HG03575 (cell line): Measurements from ENCODE around the gene EYA2.

Experiments
- ATAC-seq: cut with Tn5 transposase; IDR thresholded peaks from one replicate; pipeline ENCODE4 v1.9.1; 2021; ENCODE audit not compliant: unreplicated experiment, insufficient number of reproducible peaks, low FRiP score; ENCODE audit errors: extremely low read depth

EYA2 gene

GRCh38 chr20:47071646-47072185 lies 177.1 kb downstream of the EYA2 start:
- no peak for ATAC-seq

GRCh38 chr20:47073766-47074475 lies 179.3 kb downstream of the EYA2 start:
- no peak for ATAC-seq

GRCh38 chr20:47075263-47075662 lies 180.6 kb downstream of the EYA2 start:
- ATAC-seq: no peak

GRCh38 chr20:47079047-47079446 lies 184.4 kb downstream of the EYA2 start:
- no peak for ATAC-seq

GRCh38 chr20:47080365-47080764 lies 185.7 kb downstream of the EYA2 start:
- ATAC-seq: no peak

- ATAC-seq: no peak
These were observed 191.7 kb downstream of the EYA2 start for GRCh38 chr20:47086316-47086715.

- ATAC-seq: no peak
These were observed 193.7 kb downstream of the EYA2 start for GRCh38 chr20:47088335-47088734.

GRCh38 chr20:47089151-47089550 lies 194.5 kb downstream of the EYA2 start:
- ATAC-seq: no peak

- ATAC-seq: no peak
These were observed 196.2 kb downstream of the EYA2 start for GRCh38 chr20:47090835-47091234.

- no peak for ATAC-seq
These were observed 198.8 kb downstream of the EYA2 start for GRCh38 chr20:47093320-47093966.

GRCh38 chr20:47095690-47096089 lies 201.0 kb downstream of the EYA2 start:
- no peak for ATAC-seq

- ATAC-seq: no peak
These were observed 203.3 kb downstream of the EYA2 start for GRCh38 chr20:47097691-47098622.

GRCh38 chr20:47099093-47099492 lies 204.4 kb downstream of the EYA2 start:
- no peak for ATAC-seq

- ATAC-seq: no peak
These were observed 205.3 kb downstream of the EYA2 start for GRCh38 chr20:47099825-47100441.

GRCh38 chr20:47102629-47103028 lies 208.0 kb downstream of the EYA2 start:
- ATAC-seq: no peak

- no peak for ATAC-seq
These were observed 212.1 kb downstream of the EYA2 start for GRCh38 chr20:47106786-47107185.

GRCh38 chr20:47108994-47109393 lies 214.4 kb downstream of the EYA2 start:
- ATAC-seq: no peak

- ATAC-seq: no peak
These were observed 216.2 kb downstream of the EYA2 start for GRCh38 chr20:47110819-47111218.

- ATAC-seq: no peak
These were observed 216.9 kb downstream of the EYA2 start for GRCh38 chr20:47111576-47111975.
